Measurements from ENCODE around the gene OSER1.

OSER1 gene

GRCh38 chr20:44219791-44220190 is 9.2 kb upstream of the OSER1 start:
- Histone ChIP-seq H3K27ac (ENCODE audit: poor library complexity, severe bottlenecking) (no peak overlapping the region), H3K4me1 (ENCODE audit: insufficient read depth, poor library complexity, severe bottlenecking) (peaks cover 7% of the 10 kb centered on the region), H3K4me3 (ENCODE audit: severe bottlenecking) (no peak overlapping the region), H3K36me3 (ENCODE audit: low read depth) (no peaks in the 10 kb centered on the region), H3K9me3 (ENCODE audit: severe bottlenecking) (no peaks in the 10 kb centered on the region), H3K27me3 (ENCODE audit: insufficient read depth, poor library complexity, severe bottlenecking) (no peaks in the 10 kb centered on the region)
- no peak for TF ChIP-seq CTCF (IDR thresholded peaks at IDR 0.05; ENCODE audit: poor library complexity, severe bottlenecking)
- no peak for DNase-seq (ENCODE audit: low spot score)
- ATAC-seq (ENCODE audit: low read depth), result no peak

DNA sequence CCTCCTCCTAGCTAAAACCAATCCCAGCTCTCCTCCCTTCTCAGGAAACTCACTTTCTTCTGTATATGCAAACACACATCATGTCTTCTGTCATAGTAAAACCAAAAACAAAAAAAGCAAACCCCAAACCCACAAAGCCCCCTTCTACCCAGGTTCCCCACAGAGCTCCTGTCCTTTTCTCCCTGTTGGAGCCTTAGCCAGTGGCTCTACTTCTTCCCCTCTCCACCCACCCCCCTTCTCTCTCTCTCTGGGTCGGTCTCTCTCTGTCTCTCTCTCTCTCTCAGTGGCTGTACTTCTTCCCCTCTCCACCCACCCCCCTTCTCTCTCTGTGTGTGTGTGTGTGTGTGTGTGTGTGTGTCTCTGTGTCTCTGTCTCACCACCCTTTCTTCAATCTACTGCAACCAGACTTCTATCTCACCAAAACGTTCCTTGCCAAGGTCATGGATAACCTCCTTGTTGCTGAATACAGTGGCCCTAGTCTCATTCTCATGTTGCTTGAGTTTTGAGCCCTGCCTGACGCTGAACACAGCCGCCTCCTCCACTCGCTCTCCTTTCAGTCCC is 8.7 kb upstream of the OSER1 start:
- Histone ChIP-seq H3K27ac (ENCODE audit: poor library complexity, severe bottlenecking) (no peak overlapping the region), H3K9me3 (ENCODE audit: severe bottlenecking) (no peaks in the 10 kb centered on the region), H3K36me3 (ENCODE audit: low read depth) (no peaks in the 10 kb centered on the region), H3K4me3 (ENCODE audit: severe bottlenecking) (no peak overlapping the region), H3K27me3 (ENCODE audit: insufficient read depth, poor library complexity, severe bottlenecking) (no peaks in the 10 kb centered on the region), H3K4me1 (ENCODE audit: insufficient read depth, poor library complexity, severe bottlenecking) (peaks cover 7% of the 10 kb centered on the region)
- ATAC-seq (ENCODE audit: low read depth) (no peak), DNase-seq (ENCODE audit: low spot score) (no peak)
- no peak for TF ChIP-seq CTCF (IDR thresholded peaks at IDR 0.05; ENCODE audit: poor library complexity, severe bottlenecking)

- Histone ChIP-seq H3K36me3 (ENCODE audit: low read depth) (no peaks in the 10 kb centered on the region), H3K27me3 (ENCODE audit: insufficient read depth, poor library complexity, severe bottlenecking) (no peaks in the 10 kb centered on the region), H3K4me1 (ENCODE audit: insufficient read depth, poor library complexity, severe bottlenecking) (peaks cover 7% of the 10 kb centered on the region), H3K9me3 (ENCODE audit: severe bottlenecking) (no peaks in the 10 kb centered on the region), H3K4me3 (ENCODE audit: severe bottlenecking) (no peak overlapping the region), H3K27ac (ENCODE audit: poor library complexity, severe bottlenecking) (no peak overlapping the region)
- ATAC-seq (ENCODE audit: low read depth) (peak; percentile 19; the same call in 2 of the 3 replicates), DNase-seq (ENCODE audit: low spot score) (no peak)
- no peak for TF ChIP-seq CTCF (IDR thresholded peaks at IDR 0.05; ENCODE audit: poor library complexity, severe bottlenecking)
Measured at GRCh38 chr20:44218446-44218845, 7.9 kb upstream of the OSER1 start.

DNA sequence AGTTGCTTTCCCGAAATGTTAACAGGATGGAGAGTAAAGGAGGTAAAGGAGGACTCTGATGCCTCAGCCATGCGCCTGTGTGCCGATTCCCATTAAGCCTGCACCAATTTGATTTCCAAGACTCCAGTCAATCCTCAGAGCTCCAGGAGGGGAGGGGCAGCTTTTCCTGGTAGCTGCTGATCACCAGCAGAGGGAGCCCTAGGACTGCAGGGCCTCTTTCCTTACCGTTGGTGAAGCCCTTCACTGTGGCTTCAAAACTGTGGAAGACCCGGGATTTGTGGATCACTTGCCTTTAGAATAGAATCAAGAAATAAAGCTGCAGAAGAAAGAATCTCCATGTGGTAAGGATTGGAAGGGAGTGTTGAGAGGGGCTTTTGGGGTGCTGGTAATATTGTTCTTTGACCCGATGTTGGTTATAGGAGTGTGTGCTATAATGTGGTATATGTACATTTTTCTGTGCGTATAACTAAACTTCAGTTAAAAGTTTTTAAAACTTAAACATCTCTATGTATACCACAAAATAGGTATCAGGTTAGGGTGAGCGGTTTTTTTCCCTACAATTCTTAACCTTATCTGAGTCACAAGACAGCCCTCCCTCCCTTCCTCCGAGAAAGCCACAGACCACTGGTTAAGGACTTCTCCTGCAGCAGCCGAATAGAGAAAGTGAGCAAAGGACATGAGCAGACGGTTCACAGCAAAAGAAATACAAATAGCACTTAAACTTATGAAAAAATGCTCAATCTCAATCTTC is 6.9 kb upstream of the OSER1 start:
- ATAC-seq (ENCODE audit: low read depth), result peak; percentile 60
- peaks cover 16% of the 10 kb centered on the region for H3K4me1 ChIP-seq (ENCODE audit: insufficient read depth, poor library complexity, severe bottlenecking)

More for the DNA sequence above, 6.9 kb upstream of the OSER1 start:
- H3K9me3 ChIP-seq (ENCODE audit: severe bottlenecking), result no peaks in the 10 kb centered on the region
- H3K36me3 ChIP-seq (ENCODE audit: low read depth), result no peaks in the 10 kb centered on the region
- H3K27ac ChIP-seq (ENCODE audit: poor library complexity, severe bottlenecking), result no peak overlapping the region
- H3K4me3 ChIP-seq (ENCODE audit: severe bottlenecking), result no peak overlapping the region
- TF ChIP-seq CTCF (IDR thresholded peaks at IDR 0.05; ENCODE audit: poor library complexity, severe bottlenecking), result peak; percentile 100
- H3K27me3 ChIP-seq (ENCODE audit: insufficient read depth, poor library complexity, severe bottlenecking), result no peaks in the 10 kb centered on the region
- peak; percentile 90 for DNase-seq (ENCODE audit: low spot score)
